ENCODE measurements around the gene PEX12.
"Not testable (repeated sequence)": the region's sequence is repeated elsewhere in the genome, so short reads cannot be mapped to it uniquely, and the experiment has no call there.

Gene PEX12

GRCh38 chr17:35578197-35578928 lies at the start of gene PEX12:
Gene PEX12 (minus strand): TSS chr17:35578571. CDS start chr17:35578021, 550 bp downstream.
- peak; percentile 88 for DNase-seq

GRCh38 chr17:35627417-35627816 lies 49.0 kb upstream of the PEX12 start:
- DNase-seq, result no peak

- DNase-seq, result no peak
Measured at GRCh38 chr17:35621768-35622167, 43.4 kb upstream of the PEX12 start.

- no peak for DNase-seq
Measured at GRCh38 chr17:35618628-35619027, 40.3 kb upstream of the PEX12 start.

GRCh38 chr17:35617505-35617904 lies 39.1 kb upstream of the PEX12 start:
- DNase-seq, result no peak

GRCh38 chr17:35616536-35616935 lies 38.2 kb upstream of the PEX12 start:
- DNase-seq, result no peak

- no peak for DNase-seq
Measured at GRCh38 chr17:35614810-35615209, 36.4 kb upstream of the PEX12 start.

GRCh38 chr17:35612924-35613521 lies 34.7 kb upstream of the PEX12 start:
- DNase-seq, result peak; percentile 24

- DNase-seq, result not testable (repeated sequence)
Measured at GRCh38 chr17:35610746-35611145, 32.4 kb upstream of the PEX12 start.

- no peak for DNase-seq
Measured at GRCh38 chr17:35609831-35610230, 31.5 kb upstream of the PEX12 start.

GRCh38 chr17:35607239-35607847 lies 29.0 kb upstream of the PEX12 start:
- DNase-seq, result no peak

- no peak for DNase-seq
Measured at GRCh38 chr17:35605678-35606077, 27.3 kb upstream of the PEX12 start.

GRCh38 chr17:35603674-35604073 lies 25.3 kb upstream of the PEX12 start:
- DNase-seq, result no peak

- no peak for DNase-seq
Measured at GRCh38 chr17:35597604-35598003, 19.2 kb upstream of the PEX12 start.

GRCh38 chr17:35596530-35597233 lies 18.3 kb upstream of the PEX12 start:
- no peak for DNase-seq

- no peak for DNase-seq
Measured at GRCh38 chr17:35596072-35596471, 17.7 kb upstream of the PEX12 start.

GRCh38 chr17:35588196-35588920 lies 10.0 kb upstream of the PEX12 start:
- peak; percentile 7 for DNase-seq

- DNase-seq, result peak; percentile 96
Measured at GRCh38 chr17:35587074-35587961, 8.9 kb upstream of the PEX12 start, which contains the start of gene AP2B1. Gene AP2B1 (plus strand): TSS chr17:35587322. CDS start chr17:35594031, 6,709 bp downstream.

GRCh38 chr17:35586569-35587073 lies 8.2 kb upstream of the PEX12 start:
- no peak for DNase-seq

- DNase-seq, result no peak
Measured at GRCh38 chr17:35584061-35584460, 5.7 kb upstream of the PEX12 start.

GRCh38 chr17:35578929-35579432 lies 610 bp upstream of the PEX12 start:
- no peak for DNase-seq

Data from activated naive CD4-positive, alpha-beta T cell treated with Interleukin-2 at 50 U/mL for 16 hours (primary cell).